Measurements from ENCODE around the gene PPP1R14C. TPM values are rescaled to one million over a fixed set of nuclear protein-coding genes. Genes with fewer than 3 reads are reported as not detected.

The PPP1R14C gene
- total and polyA plus RNA-seq, 2 donors (not counting 3 experiments of a cell fraction or from before 2014, with no cell fraction given): not detected

GRCh38 chr6:150281767-150282166, 138.9 kb downstream of the PPP1R14C start:
- H3K4me1 ChIP-seq (ENCODE audit: control insufficient read depth, extremely low read depth, insufficient read depth, low read length): no peaks in the 10 kb centered on the region
- TF ChIP-seq MAX (IDR thresholded peaks at IDR 0.05; ENCODE audit: insufficient read depth, insufficient read length) (no peak), EZH2 (IDR thresholded peaks at IDR 0.05; ENCODE audit: borderline replicate concordance, low read depth, low read length, severe bottlenecking) (no peak), JUN (IDR thresholded peaks at IDR 0.05; ENCODE audit: borderline replicate concordance, insufficient read depth, insufficient read length, low read depth) (no peak), GATA2 (IDR thresholded peaks at IDR 0.05; ENCODE audit: insufficient read depth, insufficient read length, low read depth, low read length) (no peak), POLR2AphosphoS5 (IDR thresholded peaks at IDR 0.05; ENCODE audit: insufficient read depth, low read depth, low read length) (no peak)
- TF ChIP-seq, protein P1, sequence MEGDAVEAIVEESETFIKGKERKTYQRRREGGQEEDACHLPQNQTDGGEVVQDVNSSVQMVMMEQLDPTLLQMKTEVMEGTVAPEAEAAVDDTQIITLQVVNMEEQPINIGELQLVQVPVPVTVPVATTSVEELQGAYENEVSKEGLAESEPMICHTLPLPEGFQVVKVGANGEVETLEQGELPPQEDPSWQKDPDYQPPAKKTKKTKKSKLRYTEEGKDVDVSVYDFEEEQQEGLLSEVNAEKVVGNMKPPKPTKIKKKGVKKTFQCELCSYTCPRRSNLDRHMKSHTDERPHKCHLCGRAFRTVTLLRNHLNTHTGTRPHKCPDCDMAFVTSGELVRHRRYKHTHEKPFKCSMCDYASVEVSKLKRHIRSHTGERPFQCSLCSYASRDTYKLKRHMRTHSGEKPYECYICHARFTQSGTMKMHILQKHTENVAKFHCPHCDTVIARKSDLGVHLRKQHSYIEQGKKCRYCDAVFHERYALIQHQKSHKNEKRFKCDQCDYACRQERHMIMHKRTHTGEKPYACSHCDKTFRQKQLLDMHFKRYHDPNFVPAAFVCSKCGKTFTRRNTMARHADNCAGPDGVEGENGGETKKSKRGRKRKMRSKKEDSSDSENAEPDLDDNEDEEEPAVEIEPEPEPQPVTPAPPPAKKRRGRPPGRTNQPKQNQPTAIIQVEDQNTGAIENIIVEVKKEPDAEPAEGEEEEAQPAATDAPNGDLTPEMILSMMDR (IDR thresholded peaks at IDR 0.05; ENCODE audit: extremely low read depth in 1 of 2, insufficient read depth in 1 of 2, low read depth in 1 of 2, low read length in 2 of 2): no peak
- H3K27me3 ChIP-seq (ENCODE audit: control insufficient read depth in 2 of 2, insufficient read depth in 2 of 2, low read length in 2 of 2): peaks cover 4 to 14% of the 10 kb centered on the region in 2 experiments
- no peak overlapping the region for H3K27ac ChIP-seq (ENCODE audit: insufficient read depth, low read depth, low read length)
- H3K9me3 ChIP-seq (replicated peaks; ENCODE audit: control insufficient read depth, insufficient read depth, low read length): no peaks in the 10 kb centered on the region
- ChIA-PET POLR2A (no interaction called here), CTCF (interaction anchor here (1.1 to 1.6 kb wide), 3 partner anchors 10 to 61 kb away, joined by 3 to 7 read pairs (median 3); no protein-coding TSS in a partner anchor)
- H4K20me1 ChIP-seq (replicated peaks; ENCODE audit: control insufficient read depth, extremely low read depth, insufficient read depth, low read length): no peaks in the 10 kb centered on the region
- H2AFZ ChIP-seq (ENCODE audit: low read depth, low read length): no peak overlapping the region
- no peaks in the 10 kb centered on the region for H3K36me3 ChIP-seq (ENCODE audit: control insufficient read depth in 2 of 2, extremely low read depth in 1 of 2, insufficient read depth in 2 of 2, low read length in 2 of 2)
- no peak overlapping the region for H3K4me2 ChIP-seq (ENCODE audit: insufficient read depth, low read length)
- H3K9me1 ChIP-seq (replicated peaks; ENCODE audit: control insufficient read depth, extremely low read depth, insufficient read depth, low read length): no peaks in the 10 kb centered on the region
- dilution Hi-C loops (cut with MboI; ENCODE audit: extremely low pct_ligation_motif_present, low sequenced_read_pairs): no loop called here
- no peak overlapping the region for H3K4me3 ChIP-seq (replicated peaks in 1 of 3; ENCODE audit: insufficient read depth in 1 of 3, low read depth in 1 of 3, low read length in 3 of 3)
- no TSS peak for BruUV-seq (replicated peaks)
- FAIRE-seq (no peak), DNase-seq (ENCODE audit: low read depth, low spot score) (no peak)
- no peaks in the 10 kb centered on the region for H3K79me2 ChIP-seq (ENCODE audit: control insufficient read depth, insufficient read depth, low read length)
- no peak overlapping the region for H3K9ac ChIP-seq (replicated peaks; ENCODE audit: extremely low read depth, insufficient read depth, low read length)
- intact Hi-C loops (cut with micrococcal nuclease): no loop called here

Measured in endothelial cell of umbilical vein (primary cell).